Measurements from ENCODE around the gene KSR2. TPM values are rescaled to one million over a fixed set of nuclear protein-coding genes. Genes with fewer than 3 reads are reported as not detected.

KSR2 gene
- total and polyA plus RNA-seq, 10 of the 15 experiments (the other 5 are each of a cell fraction or from before 2014, with no cell fraction given): under 0.01 to 1.5 (median 0.01) TPM; not detected in 3

DNA sequence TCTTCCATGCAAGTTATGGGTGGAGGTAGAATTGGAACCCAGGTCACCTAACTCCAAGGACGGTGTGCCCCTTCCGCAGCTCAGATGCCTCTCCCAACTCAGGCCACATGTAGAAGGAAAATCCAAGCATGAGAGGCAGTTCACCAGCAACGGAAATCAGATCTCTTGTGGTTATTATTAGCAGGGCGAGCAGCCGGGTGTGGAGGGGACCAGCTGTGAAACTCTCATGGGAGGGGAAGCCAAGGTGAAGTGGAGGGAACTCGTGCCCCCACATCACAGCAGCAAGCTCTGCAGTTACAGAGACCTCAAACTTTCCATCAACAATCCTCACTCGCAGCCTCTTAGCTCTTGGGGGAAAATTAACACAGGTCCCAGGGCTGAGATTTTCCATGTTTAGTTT lies 79.7 kb downstream of the KSR2 start (continued):
- TF ChIP-seq ATF7 (IDR thresholded peaks at IDR 0.05; ENCODE audit: low read depth) (no peak), RELB (IDR thresholded peaks at IDR 0.05; ENCODE audit: low read depth) (peak; percentile 44; the same call in 1 of the 2 replicates), JUNB (IDR thresholded peaks at IDR 0.05) (no peak), ZNF24 (IDR thresholded peaks at IDR 0.05) (no peak), MEF2B (IDR thresholded peaks at IDR 0.05; ENCODE audit: partially characterized antibody, poor library complexity, severe bottlenecking) (peak; percentile 68), ZBED1 (IDR thresholded peaks at IDR 0.05; ENCODE audit: borderline replicate concordance) (no peak), HDAC2 (IDR thresholded peaks at IDR 0.05) (no peak), TAF1 (IDR thresholded peaks at IDR 0.05; ENCODE audit: borderline replicate concordance, low read depth, low read length) (no peak), POLR2AphosphoS2 (IDR thresholded peaks at IDR 0.05; ENCODE audit: low read depth, low read length) (no peak), NFYB (IDR thresholded peaks at IDR 0.05; ENCODE audit: insufficient read depth, low read depth, low read length) (no peak), ZNF384 (IDR thresholded peaks at IDR 0.05; ENCODE audit: borderline replicate concordance, low read depth, low read length) (no peak), RCOR1 (conservative IDR thresholded peaks at IDR 0.05; ENCODE audit: low read depth, low read length) (no peak), SUZ12 (IDR thresholded peaks at IDR 0.05; ENCODE audit: unreplicated experiment) (no peak), TCF12 (IDR thresholded peaks at IDR 0.05; ENCODE audit: low read depth, low read length) (peak; percentile 60; the same call in 1 of the 2 replicates), GATAD2B (conservative IDR thresholded peaks at IDR 0.05; ENCODE audit: low read depth) (no peak), TBL1XR1 (IDR thresholded peaks at IDR 0.05; ENCODE audit: low read depth, low read length) (no peak), YBX1 (IDR thresholded peaks at IDR 0.05) (no peak), POLR2A (IDR thresholded peaks at IDR 0.05; ENCODE audit: low read depth, low read length) (no peak), SIN3A (IDR thresholded peaks at IDR 0.05; ENCODE audit: low read depth, low read length) (no peak), NRF1 (conservative IDR thresholded peaks at IDR 0.05; ENCODE audit: low read depth, low read length) (no peak), RUNX3 (IDR thresholded peaks at IDR 0.05; ENCODE audit: low read length) (peak; percentile 45; the same call in 1 of the 2 replicates), KAT2A (conservative IDR thresholded peaks at IDR 0.05; ENCODE audit: control insufficient read depth, low read depth, low read length) (no peak), WRNIP1 (IDR thresholded peaks at IDR 0.05; ENCODE audit: borderline replicate concordance, low read depth, low read length) (no peak), CHD2 (IDR thresholded peaks at IDR 0.05; ENCODE audit: borderline replicate concordance, low read depth, low read length) (no peak), MYB (IDR thresholded peaks at IDR 0.05; ENCODE audit: borderline replicate concordance, low read depth, low read length) (no peak), CREM (IDR thresholded peaks at IDR 0.05; ENCODE audit: low read depth) (no peak), SMAD1 (IDR thresholded peaks at IDR 0.05; ENCODE audit: low read depth, partially characterized antibody) (no peak)
- TF ChIP-seq, protein P1, sequence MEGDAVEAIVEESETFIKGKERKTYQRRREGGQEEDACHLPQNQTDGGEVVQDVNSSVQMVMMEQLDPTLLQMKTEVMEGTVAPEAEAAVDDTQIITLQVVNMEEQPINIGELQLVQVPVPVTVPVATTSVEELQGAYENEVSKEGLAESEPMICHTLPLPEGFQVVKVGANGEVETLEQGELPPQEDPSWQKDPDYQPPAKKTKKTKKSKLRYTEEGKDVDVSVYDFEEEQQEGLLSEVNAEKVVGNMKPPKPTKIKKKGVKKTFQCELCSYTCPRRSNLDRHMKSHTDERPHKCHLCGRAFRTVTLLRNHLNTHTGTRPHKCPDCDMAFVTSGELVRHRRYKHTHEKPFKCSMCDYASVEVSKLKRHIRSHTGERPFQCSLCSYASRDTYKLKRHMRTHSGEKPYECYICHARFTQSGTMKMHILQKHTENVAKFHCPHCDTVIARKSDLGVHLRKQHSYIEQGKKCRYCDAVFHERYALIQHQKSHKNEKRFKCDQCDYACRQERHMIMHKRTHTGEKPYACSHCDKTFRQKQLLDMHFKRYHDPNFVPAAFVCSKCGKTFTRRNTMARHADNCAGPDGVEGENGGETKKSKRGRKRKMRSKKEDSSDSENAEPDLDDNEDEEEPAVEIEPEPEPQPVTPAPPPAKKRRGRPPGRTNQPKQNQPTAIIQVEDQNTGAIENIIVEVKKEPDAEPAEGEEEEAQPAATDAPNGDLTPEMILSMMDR (IDR thresholded peaks at IDR 0.05 in 2 of 3, conservative IDR thresholded peaks at IDR 0.05 in 1 of 3; ENCODE audit: control insufficient read depth in 2 of 3, extremely low read depth in 1 of 3, insufficient read depth in 1 of 3, low read depth in 3 of 3, low read length in 3 of 3): no peak
- TF ChIP-seq, protein P2, sequence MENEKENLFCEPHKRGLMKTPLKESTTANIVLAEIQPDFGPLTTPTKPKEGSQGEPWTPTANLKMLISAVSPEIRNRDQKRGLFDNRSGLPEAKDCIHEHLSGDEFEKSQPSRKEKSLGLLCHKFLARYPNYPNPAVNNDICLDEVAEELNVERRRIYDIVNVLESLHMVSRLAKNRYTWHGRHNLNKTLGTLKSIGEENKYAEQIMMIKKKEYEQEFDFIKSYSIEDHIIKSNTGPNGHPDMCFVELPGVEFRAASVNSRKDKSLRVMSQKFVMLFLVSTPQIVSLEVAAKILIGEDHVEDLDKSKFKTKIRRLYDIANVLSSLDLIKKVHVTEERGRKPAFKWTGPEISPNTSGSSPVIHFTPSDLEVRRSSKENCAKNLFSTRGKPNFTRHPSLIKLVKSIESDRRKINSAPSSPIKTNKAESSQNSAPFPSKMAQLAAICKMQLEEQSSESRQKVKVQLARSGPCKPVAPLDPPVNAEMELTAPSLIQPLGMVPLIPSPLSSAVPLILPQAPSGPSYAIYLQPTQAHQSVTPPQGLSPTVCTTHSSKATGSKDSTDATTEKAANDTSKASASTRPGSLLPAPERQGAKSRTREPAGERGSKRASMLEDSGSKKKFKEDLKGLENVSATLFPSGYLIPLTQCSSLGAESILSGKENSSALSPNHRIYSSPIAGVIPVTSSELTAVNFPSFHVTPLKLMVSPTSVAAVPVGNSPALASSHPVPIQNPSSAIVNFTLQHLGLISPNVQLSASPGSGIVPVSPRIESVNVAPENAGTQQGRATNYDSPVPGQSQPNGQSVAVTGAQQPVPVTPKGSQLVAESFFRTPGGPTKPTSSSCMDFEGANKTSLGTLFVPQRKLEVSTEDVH (IDR thresholded peaks at IDR 0.05; ENCODE audit: low read depth, partially characterized antibody): no peak

All from GM12878 (cell line).